NCI-H1436 (cell line): ENCODE measurements around the gene IL21.

ENCODE experiments used
- DNase-seq: peaks from one replicate; lab custom pipeline; 2025; lab: John Stamatoyannopoulos, UW

Gene IL21

GRCh38 chr4:122632396-122633143 lies 11.7 kb upstream of the IL21 start:
- DNase-seq, result no peak

GRCh38 chr4:122625156-122625555 lies 4.3 kb upstream of the IL21 start:
- no peak for DNase-seq

- no peak for DNase-seq
These were observed 3.3 kb upstream of the IL21 start for GRCh38 chr4:122624205-122624604.

- no peak for DNase-seq
These were observed 2.8 kb upstream of the IL21 start for GRCh38 chr4:122623637-122624166.

GRCh38 chr4:122622400-122622799 lies 1.5 kb upstream of the IL21 start:
- DNase-seq, result no peak

- DNase-seq, result no peak
These were observed 1.3 kb downstream of the IL21 start for GRCh38 chr4:122619611-122620010.

- no peak for DNase-seq
These were observed 3.0 kb downstream of the IL21 start for GRCh38 chr4:122617597-122618593.

- DNase-seq, result no peak
These were observed 3.8 kb downstream of the IL21 start for GRCh38 chr4:122616915-122617596.

GRCh38 chr4:122614621-122615020 lies 6.2 kb downstream of the IL21 start:
- DNase-seq, result no peak

GRCh38 chr4:122612540-122612939 lies 8.3 kb downstream of the IL21 start:
- no peak for DNase-seq

GRCh38 chr4:122606364-122607043 lies 14.4 kb downstream of the IL21 start:
- no peak for DNase-seq

- DNase-seq, result no peak
These were observed 16.7 kb downstream of the IL21 start for GRCh38 chr4:122604146-122604545.

GRCh38 chr4:122603156-122603574 lies 17.7 kb downstream of the IL21 start:
- DNase-seq, result no peak

- no peak for DNase-seq
These were observed 18.4 kb downstream of the IL21 start for GRCh38 chr4:122602277-122603142.

- DNase-seq, result no peak
These were observed 29.7 kb downstream of the IL21 start for GRCh38 chr4:122591196-122591595.

GRCh38 chr4:122588453-122589238 lies 32.2 kb downstream of the IL21 start:
- no peak for DNase-seq

GRCh38 chr4:122584519-122584918 lies 36.3 kb downstream of the IL21 start:
- DNase-seq, result no peak

GRCh38 chr4:122583906-122584305 lies 37.0 kb downstream of the IL21 start:
- no peak for DNase-seq
